HCT116 (cell line): ENCODE data around the gene FAM89B. TPM values are rescaled to one million over a fixed set of nuclear protein-coding genes. Genes with fewer than 3 reads are reported as not detected.

Source experiments
- ATAC-seq: fragments of 200-7000 bp; cut with Tn5 transposase; 2 replicates; pipeline ENCODE4 v1.9.1; 2020; ENCODE audit warnings: mild to moderate bottlenecking, moderate library complexity
- BruUV-seq: library from RNA; stranded (reverse); fragments of 400-500 nt; replicated peaks from 2 replicates; lab custom pipeline; 2021; lab: Mats Ljungman, UMichigan
- CTCF ChIA-PET: fragments of 300-600 bp; sonication (Branson Sonifier 250); formaldehyde crosslinking; loops from one replicate; lab custom pipeline; 2021; ENCODE audit warnings: antibody characterized with exemption; lab: Charles Lee
- POLR2A ChIA-PET: fragments of 300-600, 350-600 bp; sonication (Branson Sonifier 250); formaldehyde crosslinking; loops from one replicate; lab custom pipeline; 2021; ENCODE audit warnings: antibody characterized with exemption; lab: Charles Lee
- RAD21 ChIA-PET, 2 experiments: fragments of 300-600 bp; sonication (Branson Sonifier 250); formaldehyde crosslinking; loops; one replicate each; lab custom pipeline; 2023; ENCODE audit warnings: low total read pairs in 2 of 2; ENCODE audit not compliant: uncharacterized antibody in 2 of 2, unreplicated experiment in 2 of 2, low non-redundant PET in 1 of 2; lab: Charles Lee
- DNase-seq: peaks from one replicate; pipeline ENCODE4 v3.0.0-alpha.2; 2010; ENCODE audit warnings: low read depth, low spot score
- H2AFZ ChIP-seq: fragments of 200-600 bp; shearing (Covaris generic), sonication (generic); 2 replicates; pipeline ENCODE4 v1.6.1; 2017; ENCODE audit warnings: low read depth, mixed run types, mixed read lengths, antibody characterized with exemption, low read length; ENCODE audit not compliant: poor library complexity, severe bottlenecking
- H3K27ac ChIP-seq: 2 replicates; pipeline ENCODE4 v1.5.1; 2012; ENCODE audit warnings: low read depth, low read length
- H3K27me3 ChIP-seq: fragments of 200-600 bp; sonication (generic); 2 replicates; pipeline ENCODE4 v1.6.1; 2016; ENCODE audit warnings: mixed run types, low read length, mixed read lengths; ENCODE audit not compliant: insufficient read depth
- H3K36me3 ChIP-seq, 2 experiments: fragments of 200-500 bp in 1 of 2; fragments of 200-600 bp in 1 of 2; sonication (Bioruptor generic) in 1 of 2; sonication (generic) in 1 of 2; 2 replicates each; pipeline versions ENCODE4 v1.5.1 to v1.6.1; 2014 to 2016; ENCODE audit warnings: low read length in 2 of 2, inconsistent platforms in 1 of 2, mixed read lengths in 1 of 2, mixed run types in 1 of 2; ENCODE audit not compliant: insufficient read depth in 2 of 2, control insufficient read depth in 1 of 2
- H3K4me1 ChIP-seq, 2 experiments: fragments of 200-600 bp in 1 of 2; sonication (generic) in 1 of 2; 2 replicates each; pipeline versions ENCODE4 v1.5.1 to v1.6.1; 2012 to 2017; ENCODE audit warnings: low read length in 2 of 2, inconsistent platforms in 1 of 2, mild to moderate bottlenecking in 1 of 2, mixed read lengths in 1 of 2, mixed run types in 1 of 2, moderate library complexity in 1 of 2; ENCODE audit not compliant: insufficient read depth in 2 of 2, control insufficient read depth in 1 of 2
- H3K4me2 ChIP-seq: fragments of 200-600 bp; sonication (generic); 2 replicates; pipeline ENCODE4 v1.6.1; 2017; ENCODE audit warnings: mixed run types, low read length, mixed read lengths
- H3K4me3 ChIP-seq, 2 experiments: fragments of 200-600 bp in 1 of 2; sonication (generic) in 1 of 2; replicated peaks in 1 of 2; 2 replicates each; pipeline ENCODE4 v1.5.1; 2011 to 2016; ENCODE audit warnings: low read length in 2 of 2, control low read depth in 1 of 2, low read depth in 1 of 2, mild to moderate bottlenecking in 1 of 2, mixed read lengths in 1 of 2, mixed run types in 1 of 2
- H3K79me2 ChIP-seq: fragments of 200-600 bp; sonication (generic); 2 replicates; pipeline ENCODE4 v1.6.1; 2017; ENCODE audit warnings: mild to moderate bottlenecking, mixed run types, low read length, moderate library complexity, mixed read lengths; ENCODE audit not compliant: insufficient read depth
- H3K9ac ChIP-seq: fragments of 200-600 bp; sonication (generic); 2 replicates; pipeline ENCODE4 v1.6.1; 2016; ENCODE audit warnings: low read length, mixed read lengths
- H3K9me2 ChIP-seq: fragments of 200-600 bp; sonication (generic), shearing (Covaris generic); 2 replicates; pipeline ENCODE4 v1.6.1; 2017; ENCODE audit warnings: mixed run types, mild to moderate bottlenecking, moderate library complexity; ENCODE audit not compliant: insufficient read depth
- H3K9me3 ChIP-seq, 2 experiments: fragments of 200-500 bp in 1 of 2; fragments of 200-600 bp in 1 of 2; sonication (Bioruptor generic) in 1 of 2; sonication (generic) in 1 of 2; 2 replicates each; pipeline ENCODE4 v1.6.1; 2014 to 2017; ENCODE audit warnings: low read length in 2 of 2, mixed read lengths in 2 of 2, inconsistent platforms in 1 of 2, low read depth in 1 of 2, mild to moderate bottlenecking in 1 of 2, mixed run types in 1 of 2, moderate library complexity in 1 of 2; ENCODE audit not compliant: control insufficient read depth in 1 of 2, insufficient read depth in 1 of 2
- H4K20me1 ChIP-seq: fragments of 200-600 bp; sonication (generic), shearing (Covaris generic); 2 replicates; pipeline ENCODE4 v1.6.1; 2017; ENCODE audit warnings: mixed run types, mild to moderate bottlenecking, moderate library complexity; ENCODE audit not compliant: insufficient read depth
- CBX3 ChIP-seq: IDR thresholded peaks from 2 replicates; pipeline ENCODE4 v1.6.1; 2012; ENCODE audit warnings: low read depth
- ELF1 ChIP-seq: IDR thresholded peaks from 2 replicates; pipeline ENCODE4 v1.6.1; 2012; ENCODE audit warnings: low read depth, borderline replicate concordance
- EZH2 ChIP-seq: fragments of 200-600 bp; sonication (generic); IDR thresholded peaks from 2 replicates; pipeline ENCODE4 v1.6.1; 2017; ENCODE audit warnings: antibody characterized with exemption, mixed run types
- EZH2phosphoT487 ChIP-seq: fragments of 200-600 bp; IDR thresholded peaks from 2 replicates; pipeline ENCODE4 v1.6.1; 2018; ENCODE audit warnings: antibody characterized with exemption, borderline replicate concordance
- POLR2AphosphoS5 ChIP-seq: IDR thresholded peaks from 2 replicates; pipeline ENCODE4 v1.6.1; 2011; ENCODE audit warnings: mild to moderate bottlenecking, low read depth, low read length, moderate library complexity
- RAD21 ChIP-seq: IDR thresholded peaks from 2 replicates; pipeline ENCODE4 v1.6.1; 2012; ENCODE audit warnings: low read depth, mild to moderate bottlenecking
- REST ChIP-seq: IDR thresholded peaks from 2 replicates; pipeline ENCODE4 v1.6.1; 2012; ENCODE audit warnings: low read depth
- TCF7L2 ChIP-seq: IDR thresholded peaks from 2 replicates; pipeline ENCODE4 v1.7.0; 2011; ENCODE audit warnings: borderline replicate concordance, inconsistent platforms; ENCODE audit not compliant: insufficient read depth, insufficient read length; ENCODE audit errors: extremely low read depth
- ZNF274 ChIP-seq: fragments of 200-500 bp; sonication (Bioruptor generic); IDR thresholded peaks from 2 replicates; pipeline ENCODE4 v1.6.1; 2014; ENCODE audit warnings: mild to moderate bottlenecking, low read depth, low read length, inconsistent platforms
- intact Hi-C: fragments of 100-400 bp; cut with micrococcal nuclease; formaldehyde crosslinking; loops from 2 replicates; pipeline ENCODE4 v1.10.0; 2022
- total RNA-seq: library from RNA; stranded (reverse); gene quantifications from one replicate; pipeline ENCODE4 v1.2.1, GENCODE V29; 2021; ENCODE audit not compliant: unreplicated experiment
- TF ChIP-seq, protein P1 (sequence below): IDR thresholded peaks from 2 replicates; pipeline ENCODE4 v1.6.1; 2012

Gene FAM89B
- total RNA-seq, 1 experiment from 2014 or later = 60.0 TPM

DNA sequence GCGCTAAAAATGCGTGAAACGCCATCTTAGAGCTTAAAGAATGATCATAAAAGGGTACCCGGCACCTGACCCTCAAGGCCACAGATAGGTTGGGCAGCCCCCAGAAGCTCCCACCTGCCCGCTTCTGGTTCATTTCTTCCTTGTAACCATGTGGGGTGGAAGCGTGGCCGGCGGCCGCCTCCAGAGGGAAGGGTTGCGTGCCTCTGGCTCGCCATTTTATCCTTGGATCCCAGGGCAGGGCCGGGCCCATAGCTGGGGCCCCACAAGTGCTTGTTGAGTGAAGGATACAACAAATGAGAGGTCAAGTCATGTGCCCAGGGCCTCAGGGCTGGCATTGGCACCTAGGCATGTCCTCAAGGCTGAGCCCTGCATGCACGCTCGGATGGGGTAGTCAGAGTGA is 49.1 kb downstream of the FAM89B start:
- ChIA-PET CTCF (no interaction called here), RAD21 (no interaction called here)
- intact Hi-C loops = no loop called here
- H3K9me2 ChIP-seq = no peaks in the 10 kb centered on the region
- peaks cover 4 to 9% of the 10 kb centered on the region in 2 experiments for H3K4me1 ChIP-seq
- H4K20me1 ChIP-seq = no peaks in the 10 kb centered on the region
- H3K9me3 ChIP-seq = no peaks in the 10 kb centered on the region
- no peak for TF ChIP-seq EZH2
- no peak for TF ChIP-seq CBX3
- no peak for TF ChIP-seq RAD21
- TF ChIP-seq ELF1 = no peak
- TF ChIP-seq REST = no peak
- TF ChIP-seq, protein P1, sequence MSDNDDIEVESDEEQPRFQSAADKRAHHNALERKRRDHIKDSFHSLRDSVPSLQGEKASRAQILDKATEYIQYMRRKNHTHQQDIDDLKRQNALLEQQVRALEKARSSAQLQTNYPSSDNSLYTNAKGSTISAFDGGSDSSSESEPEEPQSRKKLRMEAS = no peak
- no peak for TF ChIP-seq POLR2AphosphoS5
- TF ChIP-seq TCF7L2 = no peak
- TF ChIP-seq ZNF274 = no peak
- TF ChIP-seq EZH2phosphoT487 = no peak
- TF ChIP-seq, all 23 proteins: peak for 0
- H3K79me2 ChIP-seq = peaks cover 26% of the 10 kb centered on the region
- H3K4me3 ChIP-seq = no peak overlapping the region
- POLR2A ChIA-PET = no interaction called here
- no peak overlapping the region for H3K4me2 ChIP-seq
- H3K9ac ChIP-seq = no peak overlapping the region
- ATAC-seq (no peak), DNase-seq (no peak)
- no peak overlapping the region for H2AFZ ChIP-seq
- H3K36me3 ChIP-seq = peaks cover 22 to 29% of the 10 kb centered on the region in 2 experiments; a peak in 3 of 4 replicates
- no peak overlapping the region for H3K27ac ChIP-seq
- BruUV-seq = no TSS peak
- no peaks in the 10 kb centered on the region for H3K27me3 ChIP-seq
